B cell (primary cell): Measurements from ENCODE around the gene SRXN1.

Source experiments
- CTCF ChIP-seq: fragments of 200-600 bp; IDR thresholded peaks from one replicate; pipeline ENCODE4 v1.8.0; 2022; ENCODE audit warnings: antibody characterized with exemption, mild to moderate bottlenecking
- EZH2 ChIP-seq: IDR thresholded peaks from 2 replicates; pipeline ENCODE4 v1.6.1; 2012; ENCODE audit warnings: borderline replicate concordance, low read depth, mild to moderate bottlenecking, moderate library complexity, low read length; ENCODE audit not compliant: insufficient read depth, poor library complexity, severe bottlenecking

- TF ChIP-seq CTCF (no peak), EZH2 (no peak)
These were observed 30.8 kb downstream of the SRXN1 start for GRCh38 chr20:622161-622560.
